AG04450 (cell line): ENCODE results near the gene ACSL1. TPM values are rescaled to one million over a fixed set of nuclear protein-coding genes. Genes with fewer than 3 reads are reported as not detected.
"Not testable (repeated sequence)": the region's sequence is repeated elsewhere in the genome, so short reads cannot be mapped to it uniquely, and the experiment has no call there.

Experiments
- CTCF ChIA-PET: fragments of 300-600, 350-600 bp; formaldehyde crosslinking; extraction: SDS; loops from one replicate; lab custom pipeline; 2022; ENCODE audit warnings: antibody characterized with exemption, inconsistent platforms; lab: Charles Lee
- POLR2A ChIA-PET: fragments of 350-600 bp; formaldehyde crosslinking; extraction: SDS; loops from one replicate; lab custom pipeline; 2021; ENCODE audit warnings: antibody characterized with exemption, inconsistent platforms; lab: Yijun Ruan, JAX
- DNase-seq: peaks from one replicate; pipeline ENCODE4 v3.0.0-alpha.2; 2011; ENCODE audit warnings: low read depth, low spot score
- H3K27ac ChIP-seq: one replicate; pipeline ENCODE4 v1.5.1; 2012; ENCODE audit warnings: low read depth, low read length, control low read depth
- H3K27me3 ChIP-seq: one replicate; pipeline ENCODE4 v1.6.0; 2012; ENCODE audit warnings: low read length; ENCODE audit not compliant: control insufficient read depth, insufficient read depth
- H3K4me3 ChIP-seq: 2 replicates; pipeline ENCODE4 v1.5.1; 2011; ENCODE audit warnings: mild to moderate bottlenecking, low read depth, low read length, control low read depth
- H3K9me3 ChIP-seq: 2 replicates; pipeline ENCODE4 v1.5.1; 2012; ENCODE audit warnings: low read length; ENCODE audit not compliant: control insufficient read depth, insufficient read depth
- polyA plus RNA-seq: library from polyadenylated mRNA; depleted of rRNA; stranded (reverse); fragments of >200 nt; gene quantifications from 2 replicates; pipeline ENCODE4 v1.2.3, GENCODE V29; 2011
- TF ChIP-seq, protein P1 (sequence below): IDR thresholded peaks from 2 replicates; pipeline ENCODE4 v1.5.1; 2011; ENCODE audit warnings: low read depth, low read length, control low read depth, inconsistent platforms

ACSL1 gene
- polyA plus RNA-seq, 1 experiment, result 23.9 TPM

DNA sequence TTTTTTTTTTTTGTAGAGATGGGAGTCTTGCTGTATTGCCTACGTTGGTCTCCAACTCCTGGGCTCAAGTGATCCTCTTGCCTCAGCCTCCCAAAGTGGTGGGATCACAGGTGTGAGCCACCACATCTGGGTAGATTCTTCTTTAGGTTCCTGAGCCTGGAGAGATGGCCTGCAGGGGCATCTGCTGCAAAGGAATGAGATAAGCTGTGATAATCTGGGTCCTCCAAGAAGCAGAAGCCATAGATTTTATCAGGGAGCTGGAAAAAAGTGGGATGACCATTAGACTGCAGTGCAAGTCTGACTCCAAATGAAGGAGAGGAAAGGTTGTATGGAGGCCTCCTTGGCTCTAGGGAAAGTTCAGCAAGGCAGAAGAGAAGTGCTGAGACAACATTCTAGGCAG lies 19.0 kb upstream of the ACSL1 start:
- POLR2A ChIA-PET, result interaction anchor here (0.8 to 1.7 kb wide), 3 partner anchors 19 to 111 kb away, joined by 4 read pairs; partner anchors contain the start of genes ACSL1 and CENPU
- Histone ChIP-seq H3K27ac (no peak overlapping the region), H3K27me3 (peaks cover 19% of the 10 kb centered on the region), H3K4me3 (no peak overlapping the region), H3K9me3 (no peaks in the 10 kb centered on the region)
- CTCF ChIA-PET, result interaction anchor here (1.1 to 1.2 kb wide), 2 partner anchors 99 to 139 kb away, joined by 3 to 6 read pairs; no protein-coding TSS in a partner anchor
- DNase-seq, result no peak
- TF ChIP-seq, protein P1, sequence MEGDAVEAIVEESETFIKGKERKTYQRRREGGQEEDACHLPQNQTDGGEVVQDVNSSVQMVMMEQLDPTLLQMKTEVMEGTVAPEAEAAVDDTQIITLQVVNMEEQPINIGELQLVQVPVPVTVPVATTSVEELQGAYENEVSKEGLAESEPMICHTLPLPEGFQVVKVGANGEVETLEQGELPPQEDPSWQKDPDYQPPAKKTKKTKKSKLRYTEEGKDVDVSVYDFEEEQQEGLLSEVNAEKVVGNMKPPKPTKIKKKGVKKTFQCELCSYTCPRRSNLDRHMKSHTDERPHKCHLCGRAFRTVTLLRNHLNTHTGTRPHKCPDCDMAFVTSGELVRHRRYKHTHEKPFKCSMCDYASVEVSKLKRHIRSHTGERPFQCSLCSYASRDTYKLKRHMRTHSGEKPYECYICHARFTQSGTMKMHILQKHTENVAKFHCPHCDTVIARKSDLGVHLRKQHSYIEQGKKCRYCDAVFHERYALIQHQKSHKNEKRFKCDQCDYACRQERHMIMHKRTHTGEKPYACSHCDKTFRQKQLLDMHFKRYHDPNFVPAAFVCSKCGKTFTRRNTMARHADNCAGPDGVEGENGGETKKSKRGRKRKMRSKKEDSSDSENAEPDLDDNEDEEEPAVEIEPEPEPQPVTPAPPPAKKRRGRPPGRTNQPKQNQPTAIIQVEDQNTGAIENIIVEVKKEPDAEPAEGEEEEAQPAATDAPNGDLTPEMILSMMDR, result no peak

DNA sequence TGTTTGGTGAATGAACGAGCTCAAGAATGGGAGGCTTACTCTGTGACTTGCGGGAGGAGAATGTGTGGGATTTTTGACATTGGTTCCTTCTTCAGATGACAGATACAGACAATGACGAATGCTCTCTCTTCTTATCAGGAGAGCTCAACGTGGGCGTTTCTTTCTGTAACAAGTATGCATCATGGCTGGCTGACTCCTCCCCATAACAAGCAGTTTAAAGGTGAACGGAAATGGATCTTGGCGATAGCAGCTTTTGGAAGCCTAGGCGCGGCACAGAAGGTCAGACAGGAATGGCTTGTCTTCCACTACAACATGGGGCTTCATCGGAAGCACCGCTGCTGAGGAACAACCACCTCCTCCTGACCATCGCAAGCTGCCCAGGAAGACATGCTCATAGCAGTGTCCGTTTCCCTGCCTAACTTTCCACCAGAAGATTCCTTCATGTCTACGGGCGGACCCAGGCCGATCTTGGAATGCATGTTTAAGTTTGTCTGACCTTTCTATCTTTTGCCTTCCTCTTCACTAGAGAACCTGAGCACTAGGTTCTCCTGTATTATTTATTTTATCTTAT lies 18.3 kb upstream of the ACSL1 start:
- H3K9me3 ChIP-seq, result no peaks in the 10 kb centered on the region
- TF ChIP-seq, protein P1, result no peak
- no peak overlapping the region for H3K27ac ChIP-seq
- peaks cover 18% of the 10 kb centered on the region for H3K27me3 ChIP-seq
- ChIA-PET CTCF (no interaction called here), POLR2A (no interaction called here)
- DNase-seq, result no peak
- no peak overlapping the region for H3K4me3 ChIP-seq

DNA sequence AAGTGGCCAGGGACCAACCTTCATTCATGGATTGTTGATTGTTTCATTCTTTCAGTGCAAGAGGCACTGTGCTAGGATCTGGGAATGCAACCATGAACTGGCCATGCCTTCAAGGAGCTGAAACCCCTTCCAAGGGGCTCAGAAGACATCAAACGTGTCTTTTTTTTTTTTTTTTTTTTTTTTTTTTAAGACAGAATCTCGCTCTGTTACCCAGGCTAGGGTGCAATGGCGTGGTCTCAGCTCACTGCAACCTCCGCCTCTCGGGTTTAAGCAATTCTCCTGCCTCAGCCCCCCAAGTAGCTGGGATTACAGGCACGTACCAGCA lies 13.3 kb upstream of the ACSL1 start:
- CTCF ChIA-PET, result not testable (repeated sequence)

DNA sequence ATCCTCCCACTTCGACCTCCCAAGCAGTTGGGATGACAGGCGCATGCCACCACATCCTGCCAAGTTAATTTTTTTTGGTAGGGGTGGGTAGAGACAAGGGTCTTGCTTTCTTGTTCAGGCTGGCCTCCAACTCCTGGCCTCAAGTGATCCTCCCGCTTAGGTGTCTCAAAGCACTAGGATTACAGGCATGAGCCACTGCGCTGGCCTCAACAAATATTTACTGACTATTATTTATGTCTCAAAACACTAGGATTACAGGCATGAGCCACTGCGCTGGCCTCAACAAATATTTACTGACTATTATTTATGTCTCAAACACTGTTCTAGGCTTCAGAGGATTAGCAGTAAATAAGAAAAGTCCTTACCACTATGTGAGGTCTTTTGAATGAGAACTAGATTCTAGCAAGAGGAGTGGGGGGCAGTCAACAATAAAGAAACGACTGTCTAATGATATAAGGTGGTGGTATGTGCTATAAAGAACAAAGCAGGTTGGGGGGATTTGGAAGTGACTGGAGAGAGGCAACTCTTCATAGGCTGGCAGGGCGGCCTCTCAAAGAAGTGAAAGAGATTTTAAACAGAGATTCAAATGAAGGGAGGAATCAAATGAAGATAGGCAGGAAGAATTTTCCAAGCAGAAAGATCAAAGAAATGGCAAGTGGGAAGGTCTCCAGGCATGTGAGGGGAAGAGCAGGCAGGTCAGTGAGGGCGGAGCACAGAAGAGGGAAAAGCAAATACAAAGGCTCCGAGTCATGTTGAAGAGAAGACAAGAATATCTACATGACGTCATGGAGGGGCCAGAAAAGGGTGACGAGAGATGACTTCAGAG lies 12.7 kb upstream of the ACSL1 start:
- Histone ChIP-seq H3K27ac (no peak overlapping the region), H3K27me3 (peaks cover 8% of the 10 kb centered on the region), H3K9me3 (no peaks in the 10 kb centered on the region), H3K4me3 (no peak overlapping the region)
- no peak for DNase-seq
- POLR2A ChIA-PET, result no interaction called here
- TF ChIP-seq, protein P1, result no peak
- CTCF ChIA-PET, result no interaction called here

More for the DNA sequence above, 13.3 kb upstream of the ACSL1 start:
- H3K9me3 ChIP-seq, H3K4me3 ChIP-seq, POLR2A ChIA-PET, DNase-seq, H3K27ac ChIP-seq: not testable (repeated sequence)
- H3K27me3 ChIP-seq, result peaks cover 12% of the 10 kb centered on the region

DNA sequence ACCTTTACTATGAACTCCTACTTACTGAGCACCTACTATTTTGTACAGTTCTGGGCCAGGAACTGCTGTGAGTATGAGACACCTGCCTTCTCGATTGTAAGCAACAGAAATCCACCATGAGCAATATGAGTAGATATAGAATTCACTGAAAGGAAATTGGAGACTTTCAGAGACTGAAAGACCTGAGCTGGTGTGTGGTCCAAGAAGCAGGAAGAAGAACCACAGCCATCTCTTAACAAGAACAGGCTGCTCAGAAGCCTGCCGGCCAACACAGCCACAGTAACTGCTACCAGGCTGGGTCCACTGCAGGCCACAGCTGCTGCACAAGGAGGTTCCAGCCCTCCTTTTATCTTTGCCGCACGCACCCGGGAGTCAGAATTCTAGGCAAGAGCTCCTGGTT lies 10.8 kb upstream of the ACSL1 start:
- Histone ChIP-seq H3K27ac (no peak overlapping the region), H3K9me3 (no peaks in the 10 kb centered on the region), H3K27me3 (peaks cover 7% of the 10 kb centered on the region), H3K4me3 (no peak overlapping the region)
- CTCF ChIA-PET, result no interaction called here
- TF ChIP-seq, protein P1, result no peak
- no peak for DNase-seq
- POLR2A ChIA-PET, result no interaction called here
